ENCODE measurements around the gene KLC3. TPM values are rescaled to one million over a fixed set of nuclear protein-coding genes. Genes with fewer than 3 reads are reported as not detected.

KLC3 gene
- total RNA-seq, 1 donor, result not detected

GRCh38 chr19:45352062-45352461, 11.5 kb downstream of the KLC3 start:
- DNase-seq (ENCODE audit: low read depth), result no peak
- TF ChIP-seq CTCF (IDR thresholded peaks at IDR 0.05; ENCODE audit: insufficient read depth, low read length), result no peak

GRCh38 chr19:45352471-45352870, 11.9 kb downstream of the KLC3 start:
- no peak for TF ChIP-seq CTCF (IDR thresholded peaks at IDR 0.05; ENCODE audit: insufficient read depth, low read length)
- no peak for DNase-seq (ENCODE audit: low read depth)
- H3K4me3 ChIP-seq (ENCODE audit: low read depth, low read length), result no peak overlapping the region

More at GRCh38 chr19:45352062-45352461, 11.5 kb downstream of the KLC3 start:
- no peak overlapping the region for H3K4me3 ChIP-seq (ENCODE audit: low read depth, low read length)

DNA sequence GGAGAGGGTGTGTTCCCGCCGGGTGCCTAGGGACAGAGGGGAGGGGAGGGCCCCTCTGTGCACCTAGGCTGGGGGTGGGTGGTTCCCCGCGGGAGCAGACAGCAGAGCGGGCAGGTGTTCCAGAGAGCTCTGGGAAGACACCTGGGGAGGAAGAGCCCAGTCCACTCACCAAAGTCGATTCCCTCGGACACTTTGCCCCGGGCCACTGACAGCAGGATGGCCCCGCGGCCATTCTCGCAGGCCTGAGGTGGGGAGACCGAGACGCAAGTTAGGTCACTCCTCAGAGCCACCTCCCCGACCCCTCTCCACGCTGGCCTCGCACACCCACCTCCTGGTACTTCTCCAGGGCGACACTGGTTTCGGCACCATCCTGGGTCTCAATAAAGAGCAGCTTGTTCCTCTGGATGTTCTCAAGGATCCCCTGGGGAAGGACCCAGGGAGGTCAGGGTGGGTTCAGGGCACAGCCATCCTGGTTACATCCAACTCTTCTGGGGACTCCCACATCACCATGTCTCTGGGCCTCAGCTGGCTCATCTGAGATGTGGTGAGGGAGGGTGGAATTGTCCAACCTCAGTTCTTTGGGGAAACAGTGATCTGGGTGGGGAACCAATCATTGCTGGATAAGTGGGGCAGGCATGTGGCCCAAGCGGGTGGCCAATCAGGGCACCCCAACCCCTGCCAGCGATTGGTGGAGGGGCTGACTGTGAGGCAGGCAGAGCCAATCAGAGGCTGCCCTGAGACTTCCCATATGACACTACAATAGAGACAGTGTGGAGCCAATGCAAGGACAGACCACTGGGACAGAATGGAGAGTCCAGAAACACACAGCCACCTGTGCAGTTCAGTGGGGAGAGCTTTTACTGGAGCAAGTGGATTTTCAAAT, 12.6 kb downstream of the KLC3 start:
- no peak for TF ChIP-seq CTCF (IDR thresholded peaks at IDR 0.05; ENCODE audit: insufficient read depth, low read length)
- DNase-seq (ENCODE audit: low read depth), result no peak
- no peak overlapping the region for H3K4me3 ChIP-seq (ENCODE audit: low read depth, low read length)

- DNase-seq (ENCODE audit: low read depth), result no peak
- no peak for TF ChIP-seq CTCF (IDR thresholded peaks at IDR 0.05; ENCODE audit: insufficient read depth, low read length)
- H3K4me3 ChIP-seq (ENCODE audit: low read depth, low read length), result no peak overlapping the region
Measured at GRCh38 chr19:45354241-45354842, 13.8 kb downstream of the KLC3 start.

DNA sequence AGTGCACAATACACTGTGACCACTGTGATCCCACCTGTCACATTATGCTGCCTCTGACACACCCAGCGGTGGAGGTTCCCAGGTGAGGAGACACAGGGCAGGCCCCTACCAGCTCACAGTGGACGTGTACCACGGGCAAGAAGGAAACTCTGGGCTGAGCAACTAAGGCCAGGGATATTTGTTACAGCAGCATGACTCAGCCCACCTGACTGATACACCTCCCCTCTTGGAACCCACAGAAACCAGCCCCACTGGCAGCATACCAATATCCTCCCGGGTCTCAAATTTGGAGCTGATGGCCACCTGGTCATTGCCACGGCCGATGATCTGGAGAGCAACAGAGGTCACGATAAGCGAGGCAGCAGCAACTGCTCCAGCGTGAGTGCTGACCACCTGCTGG, 14.9 kb downstream of the KLC3 start:
- no peak overlapping the region for H3K4me3 ChIP-seq (ENCODE audit: low read depth, low read length)
- no peak for DNase-seq (ENCODE audit: low read depth)
- no peak for TF ChIP-seq CTCF (IDR thresholded peaks at IDR 0.05; ENCODE audit: insufficient read depth, low read length)

DNA sequence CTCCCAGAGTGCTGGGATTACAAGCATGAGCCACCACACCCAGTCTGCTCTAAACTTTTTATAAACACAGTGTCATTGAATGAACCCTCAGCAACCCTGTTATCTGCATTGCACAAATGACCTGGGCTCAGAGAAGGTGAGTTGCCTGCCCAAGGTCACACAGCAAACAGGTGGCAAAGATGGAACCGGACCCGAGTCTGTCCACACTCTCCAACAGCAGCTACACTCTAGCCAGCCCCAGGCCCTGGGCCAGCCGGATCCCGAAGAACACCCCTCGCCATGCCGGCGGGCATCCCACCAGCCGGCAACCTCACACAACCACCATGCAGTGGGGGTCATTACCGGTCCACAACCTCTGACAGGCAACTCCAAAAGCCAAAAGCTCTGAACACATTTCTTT, 15.4 kb downstream of the KLC3 start:
- TF ChIP-seq CTCF (IDR thresholded peaks at IDR 0.05; ENCODE audit: insufficient read depth, low read length), result no peak
- H3K4me3 ChIP-seq (ENCODE audit: low read depth, low read length), result no peak overlapping the region
- DNase-seq (ENCODE audit: low read depth), result no peak
